Measurements from ENCODE around the gene MFAP3L.

MFAP3L gene

GRCh38 chr4:169963998-169964397 lies 62.2 kb downstream of the MFAP3L start:
- Histone ChIP-seq H3K27ac (ENCODE audit: low read length, poor library complexity, severe bottlenecking) (no peak overlapping the region), H3K79me1 (replicated peaks; ENCODE audit: low read length, poor library complexity, severe bottlenecking) (no peaks in the 10 kb centered on the region), H3K4me3 (ENCODE audit: insufficient read depth in 1 of 2, low read depth in 1 of 2, low read length in 2 of 2) (no peak overlapping the region), H3K9ac (ENCODE audit: low read length) (no peak overlapping the region), H3K4me2 (ENCODE audit: low read length, poor library complexity, severe bottlenecking) (no peak overlapping the region), H2AFZ (ENCODE audit: low read depth, low read length) (no peak overlapping the region), H3K9me3 (ENCODE audit: control insufficient read depth, low read length) (no peaks in the 10 kb centered on the region), H3K4me1 (ENCODE audit: control insufficient read depth, insufficient read depth, low read depth, low read length) (no peaks in the 10 kb centered on the region), H3K27me3 (ENCODE audit: control insufficient read depth in 1 of 2, insufficient read depth in 1 of 2, low read length in 2 of 2) (no peaks in the 10 kb centered on the region), H3K18ac (ENCODE audit: low read depth in 1 of 2, low read length in 2 of 2) (no peak overlapping the region), H2BK5ac (ENCODE audit: low read depth, low read length, poor library complexity, severe bottlenecking) (no peak overlapping the region), H2BK12ac (ENCODE audit: low read length in 2 of 2) (no peak overlapping the region), H4K91ac (ENCODE audit: low read length) (no peak overlapping the region), H2AK5ac (ENCODE audit: low read length, severe bottlenecking) (no peak overlapping the region), H2BK120ac (ENCODE audit: low read depth, low read length) (no peak overlapping the region), H4K8ac (ENCODE audit: low read length) (no peak overlapping the region), H3K36me3 (ENCODE audit: control insufficient read depth in 1 of 2, insufficient read depth in 2 of 2, low read depth in 1 of 2, low read length in 2 of 2) (no peaks in the 10 kb centered on the region), H3K4ac (ENCODE audit: low read depth in 1 of 2, low read length in 2 of 2) (no peak overlapping the region), H3K23ac (ENCODE audit: low read length in 2 of 2) (no peak overlapping the region), H2BK15ac (ENCODE audit: low read depth, poor library complexity, severe bottlenecking) (no peak overlapping the region), H3K14ac (ENCODE audit: low read length in 2 of 2) (no peak overlapping the region)
- WGBS: 89% methylated on average over 1 of the region's 1 CpG
- DNase-seq: no peak

- no peak overlapping the region for H2BK12ac ChIP-seq (ENCODE audit: low read length in 2 of 2)
- no peaks in the 10 kb centered on the region for H3K9me3 ChIP-seq (ENCODE audit: control insufficient read depth, low read length)
- no peak overlapping the region for H3K4me3 ChIP-seq (ENCODE audit: insufficient read depth in 1 of 2, low read depth in 1 of 2, low read length in 2 of 2)
- no peak overlapping the region for H2AK5ac ChIP-seq (ENCODE audit: low read length, severe bottlenecking)
- no peaks in the 10 kb centered on the region for H3K4me1 ChIP-seq (ENCODE audit: control insufficient read depth, insufficient read depth, low read depth, low read length)
- H2BK120ac ChIP-seq (ENCODE audit: low read depth, low read length): no peak overlapping the region
- H4K8ac ChIP-seq (ENCODE audit: low read length): no peak overlapping the region
- no peaks in the 10 kb centered on the region for H3K79me1 ChIP-seq (replicated peaks; ENCODE audit: low read length, poor library complexity, severe bottlenecking)
- no peaks in the 10 kb centered on the region for H3K27me3 ChIP-seq (ENCODE audit: control insufficient read depth in 1 of 2, insufficient read depth in 1 of 2, low read length in 2 of 2)
- no peak overlapping the region for H3K4me2 ChIP-seq (ENCODE audit: low read length, poor library complexity, severe bottlenecking)
- H3K18ac ChIP-seq (ENCODE audit: low read depth in 1 of 2, low read length in 2 of 2): no peak overlapping the region
- no peak overlapping the region for H2BK5ac ChIP-seq (ENCODE audit: low read depth, low read length, poor library complexity, severe bottlenecking)
- H4K91ac ChIP-seq (ENCODE audit: low read length): no peak overlapping the region
- DNase-seq: no peak
- H3K23ac ChIP-seq (ENCODE audit: low read length in 2 of 2): no peak overlapping the region
- H3K14ac ChIP-seq (ENCODE audit: low read length in 2 of 2): no peak overlapping the region
- H3K4ac ChIP-seq (ENCODE audit: low read depth in 1 of 2, low read length in 2 of 2): no peak overlapping the region
- H3K27ac ChIP-seq (ENCODE audit: low read length, poor library complexity, severe bottlenecking): no peak overlapping the region
- no peaks in the 10 kb centered on the region for H3K36me3 ChIP-seq (ENCODE audit: control insufficient read depth in 1 of 2, insufficient read depth in 2 of 2, low read depth in 1 of 2, low read length in 2 of 2)
- H2BK15ac ChIP-seq (ENCODE audit: low read depth, poor library complexity, severe bottlenecking): no peak overlapping the region
- H2AFZ ChIP-seq (ENCODE audit: low read depth, low read length): no peak overlapping the region
- WGBS: 79% methylated on average over 2 of the region's 3 CpGs
- no peak overlapping the region for H3K9ac ChIP-seq (ENCODE audit: low read length)
Measured at GRCh38 chr4:169959254-169959653, 66.9 kb downstream of the MFAP3L start.

- no peak overlapping the region for H4K8ac ChIP-seq (ENCODE audit: low read length)
- no peak overlapping the region for H3K4me2 ChIP-seq (ENCODE audit: low read length, poor library complexity, severe bottlenecking)
- no peak overlapping the region for H3K4me3 ChIP-seq (ENCODE audit: insufficient read depth in 1 of 2, low read depth in 1 of 2, low read length in 2 of 2)
- H3K27me3 ChIP-seq (ENCODE audit: control insufficient read depth in 1 of 2, insufficient read depth in 1 of 2, low read length in 2 of 2): no peaks in the 10 kb centered on the region
- H3K14ac ChIP-seq (ENCODE audit: low read length in 2 of 2): peak overlapping the region in 1 of 2 experiments; percentile 79
- H3K23ac ChIP-seq (ENCODE audit: low read length in 2 of 2): no peak overlapping the region
- no peak overlapping the region for H2BK120ac ChIP-seq (ENCODE audit: low read depth, low read length)
- no peak overlapping the region for H2AK5ac ChIP-seq (ENCODE audit: low read length, severe bottlenecking)
- no peak overlapping the region for H3K27ac ChIP-seq (ENCODE audit: low read length, poor library complexity, severe bottlenecking)
- no peak overlapping the region for H3K9ac ChIP-seq (ENCODE audit: low read length)
- 89% methylated on average over 7 of the region's 7 CpGs for WGBS
- no peak overlapping the region for H3K18ac ChIP-seq (ENCODE audit: low read depth in 1 of 2, low read length in 2 of 2)
- H4K91ac ChIP-seq (ENCODE audit: low read length): no peak overlapping the region
- H3K4me1 ChIP-seq (ENCODE audit: control insufficient read depth, insufficient read depth, low read depth, low read length): no peaks in the 10 kb centered on the region
- H2BK5ac ChIP-seq (ENCODE audit: low read depth, low read length, poor library complexity, severe bottlenecking): no peak overlapping the region
- no peaks in the 10 kb centered on the region for H3K36me3 ChIP-seq (ENCODE audit: control insufficient read depth in 1 of 2, insufficient read depth in 2 of 2, low read depth in 1 of 2, low read length in 2 of 2)
- DNase-seq: no peak
- no peaks in the 10 kb centered on the region for H3K9me3 ChIP-seq (ENCODE audit: control insufficient read depth, low read length)
- H2BK12ac ChIP-seq (ENCODE audit: low read length in 2 of 2): no peak overlapping the region
- no peaks in the 10 kb centered on the region for H3K79me1 ChIP-seq (replicated peaks; ENCODE audit: low read length, poor library complexity, severe bottlenecking)
- H2AFZ ChIP-seq (ENCODE audit: low read depth, low read length): no peak overlapping the region
- H3K4ac ChIP-seq (ENCODE audit: low read depth in 1 of 2, low read length in 2 of 2): no peak overlapping the region
- no peak overlapping the region for H2BK15ac ChIP-seq (ENCODE audit: low read depth, poor library complexity, severe bottlenecking)
Measured at GRCh38 chr4:169958629-169959028, 67.6 kb downstream of the MFAP3L start.

DNA sequence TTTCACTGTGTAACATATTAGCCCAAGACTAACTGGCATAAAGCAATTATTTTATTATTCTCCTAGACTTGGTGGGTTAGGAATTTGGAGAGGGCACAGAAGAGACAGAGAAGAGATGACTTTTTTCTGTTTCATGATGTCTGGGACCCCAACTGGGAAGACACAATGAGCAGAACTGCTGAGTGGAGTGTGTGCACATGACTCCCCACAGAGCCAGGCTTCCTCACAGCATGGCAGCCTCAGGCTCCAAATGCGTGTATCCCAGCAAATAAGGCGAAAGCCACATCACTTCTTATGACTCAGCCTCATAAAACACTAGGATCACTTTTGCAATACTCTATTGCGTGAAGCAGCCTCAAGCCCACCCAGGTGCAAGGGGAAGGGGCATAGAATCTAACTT lies 68.4 kb downstream of the MFAP3L start:
- no peak overlapping the region for H2BK15ac ChIP-seq (ENCODE audit: low read depth, poor library complexity, severe bottlenecking)
- 58% methylated on average over 1 of the region's 3 CpGs for WGBS

More for the DNA sequence above, 68.4 kb downstream of the MFAP3L start:
- H3K23ac ChIP-seq (ENCODE audit: low read length in 2 of 2): no peak overlapping the region
- H3K27me3 ChIP-seq (ENCODE audit: control insufficient read depth in 1 of 2, insufficient read depth in 1 of 2, low read length in 2 of 2): no peaks in the 10 kb centered on the region
- no peak overlapping the region for H3K4me3 ChIP-seq (ENCODE audit: insufficient read depth in 1 of 2, low read depth in 1 of 2, low read length in 2 of 2)
- H2BK120ac ChIP-seq (ENCODE audit: low read depth, low read length): no peak overlapping the region
- H3K18ac ChIP-seq (ENCODE audit: low read depth in 1 of 2, low read length in 2 of 2): no peak overlapping the region
- no peak overlapping the region for H3K9ac ChIP-seq (ENCODE audit: low read length)
- H3K36me3 ChIP-seq (ENCODE audit: control insufficient read depth in 1 of 2, insufficient read depth in 2 of 2, low read depth in 1 of 2, low read length in 2 of 2): no peaks in the 10 kb centered on the region
- DNase-seq: no peak
- no peak overlapping the region for H2BK5ac ChIP-seq (ENCODE audit: low read depth, low read length, poor library complexity, severe bottlenecking)
- H3K4me1 ChIP-seq (ENCODE audit: control insufficient read depth, insufficient read depth, low read depth, low read length): no peaks in the 10 kb centered on the region
- no peak overlapping the region for H4K91ac ChIP-seq (ENCODE audit: low read length)
- no peak overlapping the region for H3K4me2 ChIP-seq (ENCODE audit: low read length, poor library complexity, severe bottlenecking)
- no peak overlapping the region for H2BK12ac ChIP-seq (ENCODE audit: low read length in 2 of 2)
- no peaks in the 10 kb centered on the region for H3K79me1 ChIP-seq (replicated peaks; ENCODE audit: low read length, poor library complexity, severe bottlenecking)
- no peak overlapping the region for H2AFZ ChIP-seq (ENCODE audit: low read depth, low read length)
- H3K14ac ChIP-seq (ENCODE audit: low read length in 2 of 2): no peak overlapping the region
- H4K8ac ChIP-seq (ENCODE audit: low read length): no peak overlapping the region
- H3K27ac ChIP-seq (ENCODE audit: low read length, poor library complexity, severe bottlenecking): no peak overlapping the region
- no peak overlapping the region for H3K4ac ChIP-seq (ENCODE audit: low read depth in 1 of 2, low read length in 2 of 2)
- no peak overlapping the region for H2AK5ac ChIP-seq (ENCODE audit: low read length, severe bottlenecking)
- H3K9me3 ChIP-seq (ENCODE audit: control insufficient read depth, low read length): no peaks in the 10 kb centered on the region
